Measurements from ENCODE around the gene RASSF5.

RASSF5 gene

GRCh38 chr1:206550446-206550845 is 43.1 kb downstream of the RASSF5 start:
- TF ChIP-seq GATA2 (IDR thresholded peaks at IDR 0.05; ENCODE audit: low read depth, low read length), result no peak
- no peak for TF ChIP-seq GATA3 (IDR thresholded peaks at IDR 0.05; ENCODE audit: low read depth, low read length)

GRCh38 chr1:206551296-206551985 is 44.1 kb downstream of the RASSF5 start:
- no peak for TF ChIP-seq GATA3 (IDR thresholded peaks at IDR 0.05; ENCODE audit: low read depth, low read length)
- no peak for TF ChIP-seq GATA2 (IDR thresholded peaks at IDR 0.05; ENCODE audit: low read depth, low read length)

DNA sequence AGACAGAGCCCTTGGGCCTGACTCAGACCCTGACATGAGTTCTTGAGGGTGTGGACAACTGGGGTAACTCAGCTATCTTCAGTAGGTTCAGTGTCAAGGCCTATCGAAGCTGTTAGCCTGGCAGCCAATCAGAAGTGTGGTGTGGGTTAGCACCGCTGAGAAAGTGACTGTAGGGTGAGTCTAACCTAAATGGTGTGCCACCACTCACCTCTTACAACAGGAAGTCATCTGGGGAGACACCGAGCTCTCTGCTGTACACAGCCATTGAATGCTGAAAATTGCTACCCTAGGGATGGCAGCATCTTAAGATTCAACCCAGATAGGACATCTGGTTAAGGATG is 44.6 kb downstream of the RASSF5 start:
- TF ChIP-seq GATA2 (IDR thresholded peaks at IDR 0.05; ENCODE audit: low read depth, low read length), result no peak
- TF ChIP-seq GATA3 (IDR thresholded peaks at IDR 0.05; ENCODE audit: low read depth, low read length), result no peak

DNA sequence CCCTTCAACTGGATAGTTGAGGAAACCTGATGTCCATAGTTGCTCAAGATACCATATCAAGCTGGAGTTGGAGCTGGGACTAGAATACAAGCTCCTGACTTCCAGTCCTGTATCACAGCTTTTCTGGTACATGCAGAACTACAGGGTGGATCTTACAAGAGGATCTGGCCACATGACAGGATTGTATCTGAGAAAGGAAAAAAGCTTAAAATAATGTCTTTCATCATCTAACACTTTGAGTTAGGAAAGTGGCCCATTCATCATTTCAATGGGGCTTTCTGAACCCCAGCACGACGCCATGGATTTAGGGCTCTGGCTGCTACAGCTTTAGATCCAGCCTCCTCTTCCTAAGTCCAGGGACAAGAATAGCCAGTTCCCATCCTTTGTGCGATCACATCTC is 46.9 kb downstream of the RASSF5 start:
- TF ChIP-seq GATA3 (IDR thresholded peaks at IDR 0.05; ENCODE audit: low read depth, low read length) (no peak), GATA2 (IDR thresholded peaks at IDR 0.05; ENCODE audit: low read depth, low read length) (no peak)

GRCh38 chr1:206554701-206555472 is 47.6 kb downstream of the RASSF5 start:
- no peak for TF ChIP-seq GATA3 (IDR thresholded peaks at IDR 0.05; ENCODE audit: low read depth, low read length)
- TF ChIP-seq GATA2 (IDR thresholded peaks at IDR 0.05; ENCODE audit: low read depth, low read length), result no peak

DNA sequence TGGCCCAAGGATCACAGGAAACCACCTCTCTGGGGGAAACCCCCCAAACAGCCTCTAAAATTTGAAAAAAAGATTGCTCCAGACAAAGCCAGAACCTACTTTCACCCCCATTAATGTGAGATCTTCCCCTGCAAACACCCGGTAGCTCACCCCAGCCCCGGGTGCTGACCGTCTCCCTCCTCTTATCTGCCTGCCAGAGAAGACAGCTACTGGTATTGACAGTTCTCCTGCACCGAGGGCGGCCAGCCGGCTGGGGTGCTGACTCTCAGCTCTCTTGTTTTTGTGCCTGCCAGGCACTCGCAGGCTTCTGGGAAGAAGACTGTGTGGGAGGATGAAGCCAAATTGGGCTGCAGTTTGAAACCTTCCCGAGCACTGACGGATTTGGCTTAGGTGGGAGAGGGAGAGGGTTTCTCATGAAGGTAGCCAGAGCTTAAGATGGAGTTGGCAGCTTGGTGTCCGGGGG is 48.2 kb downstream of the RASSF5 start:
- TF ChIP-seq GATA2 (IDR thresholded peaks at IDR 0.05; ENCODE audit: low read depth, low read length) (no peak), GATA3 (IDR thresholded peaks at IDR 0.05; ENCODE audit: low read depth, low read length) (no peak)

DNA sequence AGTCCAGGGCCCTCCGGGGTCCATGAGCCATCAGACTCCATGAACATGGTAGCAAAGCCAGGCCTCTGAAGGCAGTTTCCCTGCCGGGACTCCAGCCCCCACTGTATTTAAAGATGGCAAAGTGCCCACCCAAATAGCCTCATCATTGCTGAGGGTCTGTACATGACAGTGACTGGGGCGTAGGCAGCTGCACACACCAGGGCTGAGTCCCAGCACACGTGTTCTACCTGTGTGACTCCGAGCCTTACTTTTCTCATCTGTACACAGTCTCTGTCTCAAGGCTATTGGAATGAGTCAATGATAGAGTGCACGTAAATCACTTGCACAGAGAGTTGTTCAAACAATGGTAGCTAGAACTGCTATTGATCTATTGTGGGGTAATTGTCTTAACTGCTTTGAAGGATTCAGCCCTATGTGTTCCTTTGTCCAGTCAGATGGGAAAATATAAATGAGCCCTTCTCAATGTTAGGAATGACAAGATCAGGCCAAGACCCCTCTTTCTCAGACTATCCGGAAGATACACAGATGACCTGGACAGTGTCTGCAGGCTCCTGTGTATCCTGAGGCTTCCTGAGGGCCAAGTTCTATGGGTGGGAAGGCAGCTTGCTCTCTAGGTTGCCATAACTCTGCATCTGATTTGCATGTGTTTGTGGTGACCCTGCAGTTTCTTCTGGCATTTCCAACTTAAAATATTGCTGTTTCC is 48.9 kb downstream of the RASSF5 start:
- TF ChIP-seq GATA2 (IDR thresholded peaks at IDR 0.05; ENCODE audit: low read depth, low read length) (no peak), GATA3 (IDR thresholded peaks at IDR 0.05; ENCODE audit: low read depth, low read length) (no peak)

- TF ChIP-seq GATA2 (IDR thresholded peaks at IDR 0.05; ENCODE audit: low read depth, low read length) (no peak), GATA3 (IDR thresholded peaks at IDR 0.05; ENCODE audit: low read depth, low read length) (no peak)
Measured at GRCh38 chr1:206556750-206557635, 49.7 kb downstream of the RASSF5 start.

GRCh38 chr1:206557636-206558473 is 50.5 kb downstream of the RASSF5 start:
- TF ChIP-seq GATA3 (IDR thresholded peaks at IDR 0.05; ENCODE audit: low read depth, low read length) (no peak), GATA2 (IDR thresholded peaks at IDR 0.05; ENCODE audit: low read depth, low read length) (no peak)

GRCh38 chr1:206558794-206559671 is 51.7 kb downstream of the RASSF5 start:
- TF ChIP-seq GATA3 (IDR thresholded peaks at IDR 0.05; ENCODE audit: low read depth, low read length) (no peak), GATA2 (IDR thresholded peaks at IDR 0.05; ENCODE audit: low read depth, low read length) (no peak)

GRCh38 chr1:206559672-206559995 is 52.3 kb downstream of the RASSF5 start:
- TF ChIP-seq GATA3 (IDR thresholded peaks at IDR 0.05; ENCODE audit: low read depth, low read length), result no peak
- no peak for TF ChIP-seq GATA2 (IDR thresholded peaks at IDR 0.05; ENCODE audit: low read depth, low read length)

Data from SH-SY5Y (cell line).